GM12878 (cell line): ENCODE data around the gene CD93. TPM values are rescaled to one million over a fixed set of nuclear protein-coding genes. Genes with fewer than 3 reads are reported as not detected.

ENCODE experiments used
- BHLHE40 ChIP-seq, 2 experiments: fragments of 450-650 bp in 1 of 2; IDR thresholded peaks; 2 replicates each; pipeline ENCODE4 v1.6.1; 2011 to 2017; ENCODE audit warnings: low read depth in 2 of 2, borderline replicate concordance in 1 of 2, improper control_type of control experiment in 1 of 2, low read length in 1 of 2, mild to moderate bottlenecking in 1 of 2
- EED ChIP-seq: sonication (generic); IDR thresholded peaks from 2 replicates; pipeline ENCODE4 v1.6.1; 2016; ENCODE audit warnings: antibody characterized with exemption, low read depth
- RELA ChIP-seq: fragments of 450-650 bp; IDR thresholded peaks from 2 replicates; pipeline ENCODE4 v1.8.0; 2014; ENCODE audit warnings: borderline replicate concordance; ENCODE audit not compliant: partially characterized antibody
- SMARCA5 ChIP-seq: fragments of 450-650 bp; IDR thresholded peaks from 2 replicates; pipeline ENCODE4 v1.6.1; 2017; ENCODE audit warnings: mild to moderate bottlenecking
- SREBF2 ChIP-seq: IDR thresholded peaks from 2 replicates; pipeline ENCODE4 v1.6.1; 2012; ENCODE audit warnings: mild to moderate bottlenecking, low read length
- SRF ChIP-seq, 2 experiments: IDR thresholded peaks; 2 replicates each; pipeline ENCODE4 v1.6.1; 2011; ENCODE audit warnings: low read depth in 2 of 2, low read length in 2 of 2, mild to moderate bottlenecking in 1 of 2, moderate library complexity in 1 of 2
- SUPT20H ChIP-seq: IDR thresholded peaks from 2 replicates; pipeline ENCODE4 v1.6.1; 2011; ENCODE audit warnings: low read depth, mild to moderate bottlenecking, low read length, moderate library complexity, borderline replicate concordance; ENCODE audit not compliant: control insufficient read depth
- polyA plus RNA-seq, 11 experiments: library from polyadenylated mRNA; depleted of rRNA in 4 of 11; unstranded in 6 of 11; stranded (reverse) in 5 of 11; fragments of >200 nt; fragmentation: Nextera tagmentation in 4 of 11; fragmentation: Illumina TruSeq in 1 of 11; extraction: Ambion mirVana in 4 of 11; extraction: Trizol in 1 of 11; gene quantifications; 1 replicate in 1 of 11; 2 replicates in 10 of 11; pipeline versions ENCODE4 v1.2.1 to v1.2.3, GENCODE V29; 2011 to 2016; ENCODE audit warnings: inconsistent platforms in 2 of 11, missing spikeins in 2 of 11, low read depth in 1 of 11
- total RNA-seq, 4 experiments: library from RNA; depleted of rRNA in 3 of 4; stranded (reverse); fragments of >200 nt in 3 of 4; fragmentation: Illumina TruSeq in 1 of 4; extraction: Trizol in 1 of 4; gene quantifications; 2 replicates each; pipeline versions ENCODE4 v1.2.1 to v1.2.3, GENCODE V29; 2013 to 2021
- TF ChIP-seq, protein P1 (sequence below): fragments of 450-650 bp; IDR thresholded peaks from 2 replicates; pipeline ENCODE4 v1.6.1; 2016; ENCODE audit warnings: mild to moderate bottlenecking
- TF ChIP-seq, protein P2 (sequence below): fragments of 450-650 bp; IDR thresholded peaks from 2 replicates; pipeline ENCODE4 v1.6.1; 2017; ENCODE audit warnings: antibody characterized with exemption, mild to moderate bottlenecking, moderate library complexity
- TF ChIP-seq, protein P3 (sequence below): fragments of 450-650 bp; IDR thresholded peaks from 2 replicates; pipeline ENCODE4 v1.6.1; 2017; ENCODE audit warnings: mild to moderate bottlenecking, moderate library complexity

CD93 gene
- total and polyA plus RNA-seq, 10 of the 15 experiments (the other 5 are each of a cell fraction or from before 2014, with no cell fraction given), result 0.20 to 2.7 (median 0.92) TPM

DNA sequence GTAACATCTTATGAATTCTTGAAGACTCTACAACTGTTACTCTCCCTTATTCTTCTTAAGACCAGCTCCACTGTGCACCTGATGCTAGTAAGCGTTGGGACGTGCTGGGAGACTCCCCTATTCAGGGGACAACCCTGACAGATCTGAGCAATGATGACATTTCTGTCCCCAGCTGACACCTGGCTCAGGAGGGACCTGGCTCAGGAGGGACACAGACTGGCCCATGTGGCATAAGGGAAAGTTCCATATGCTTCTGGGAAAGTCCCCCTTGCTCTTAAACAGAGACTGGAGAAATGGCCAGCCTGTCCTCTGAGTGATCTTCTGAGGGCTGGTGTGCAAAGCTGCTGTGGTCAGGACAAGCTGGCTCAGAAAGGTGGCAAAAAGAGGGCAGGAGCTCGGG is 10.0 kb upstream of the CD93 start (continued):
- TF ChIP-seq, protein P1, sequence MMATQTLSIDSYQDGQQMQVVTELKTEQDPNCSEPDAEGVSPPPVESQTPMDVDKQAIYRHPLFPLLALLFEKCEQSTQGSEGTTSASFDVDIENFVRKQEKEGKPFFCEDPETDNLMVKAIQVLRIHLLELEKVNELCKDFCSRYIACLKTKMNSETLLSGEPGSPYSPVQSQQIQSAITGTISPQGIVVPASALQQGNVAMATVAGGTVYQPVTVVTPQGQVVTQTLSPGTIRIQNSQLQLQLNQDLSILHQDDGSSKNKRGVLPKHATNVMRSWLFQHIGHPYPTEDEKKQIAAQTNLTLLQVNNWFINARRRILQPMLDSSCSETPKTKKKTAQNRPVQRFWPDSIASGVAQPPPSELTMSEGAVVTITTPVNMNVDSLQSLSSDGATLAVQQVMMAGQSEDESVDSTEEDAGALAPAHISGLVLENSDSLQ, result no peak
- TF ChIP-seq SREBF2 (no peak), SUPT20H (no peak), RELA (peak; percentile 19), SMARCA5 (no peak), SRF (IDR thresholded peaks at IDR 0.05; ENCODE audit: low read depth in 2 of 2, low read length in 2 of 2) (no peak), BHLHE40 (IDR thresholded peaks at IDR 0.05; ENCODE audit: borderline replicate concordance in 1 of 2, low read depth in 2 of 2, low read length in 1 of 2) (0 out of 4 replicates have a peak, but pooled peaks of 1 of the 2 experiments have one; percentile 6), EED (peak; percentile 45; the same call in 1 of the 2 replicates)
- TF ChIP-seq, protein P2, sequence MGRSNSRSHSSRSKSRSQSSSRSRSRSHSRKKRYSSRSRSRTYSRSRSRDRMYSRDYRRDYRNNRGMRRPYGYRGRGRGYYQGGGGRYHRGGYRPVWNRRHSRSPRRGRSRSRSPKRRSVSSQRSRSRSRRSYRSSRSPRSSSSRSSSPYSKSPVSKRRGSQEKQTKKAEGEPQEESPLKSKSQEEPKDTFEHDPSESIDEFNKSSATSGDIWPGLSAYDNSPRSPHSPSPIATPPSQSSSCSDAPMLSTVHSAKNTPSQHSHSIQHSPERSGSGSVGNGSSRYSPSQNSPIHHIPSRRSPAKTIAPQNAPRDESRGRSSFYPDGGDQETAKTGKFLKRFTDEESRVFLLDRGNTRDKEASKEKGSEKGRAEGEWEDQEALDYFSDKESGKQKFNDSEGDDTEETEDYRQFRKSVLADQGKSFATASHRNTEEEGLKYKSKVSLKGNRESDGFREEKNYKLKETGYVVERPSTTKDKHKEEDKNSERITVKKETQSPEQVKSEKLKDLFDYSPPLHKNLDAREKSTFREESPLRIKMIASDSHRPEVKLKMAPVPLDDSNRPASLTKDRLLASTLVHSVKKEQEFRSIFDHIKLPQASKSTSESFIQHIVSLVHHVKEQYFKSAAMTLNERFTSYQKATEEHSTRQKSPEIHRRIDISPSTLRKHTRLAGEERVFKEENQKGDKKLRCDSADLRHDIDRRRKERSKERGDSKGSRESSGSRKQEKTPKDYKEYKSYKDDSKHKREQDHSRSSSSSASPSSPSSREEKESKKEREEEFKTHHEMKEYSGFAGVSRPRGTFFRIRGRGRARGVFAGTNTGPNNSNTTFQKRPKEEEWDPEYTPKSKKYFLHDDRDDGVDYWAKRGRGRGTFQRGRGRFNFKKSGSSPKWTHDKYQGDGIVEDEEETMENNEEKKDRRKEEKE, result no peak
- TF ChIP-seq, protein P3, sequence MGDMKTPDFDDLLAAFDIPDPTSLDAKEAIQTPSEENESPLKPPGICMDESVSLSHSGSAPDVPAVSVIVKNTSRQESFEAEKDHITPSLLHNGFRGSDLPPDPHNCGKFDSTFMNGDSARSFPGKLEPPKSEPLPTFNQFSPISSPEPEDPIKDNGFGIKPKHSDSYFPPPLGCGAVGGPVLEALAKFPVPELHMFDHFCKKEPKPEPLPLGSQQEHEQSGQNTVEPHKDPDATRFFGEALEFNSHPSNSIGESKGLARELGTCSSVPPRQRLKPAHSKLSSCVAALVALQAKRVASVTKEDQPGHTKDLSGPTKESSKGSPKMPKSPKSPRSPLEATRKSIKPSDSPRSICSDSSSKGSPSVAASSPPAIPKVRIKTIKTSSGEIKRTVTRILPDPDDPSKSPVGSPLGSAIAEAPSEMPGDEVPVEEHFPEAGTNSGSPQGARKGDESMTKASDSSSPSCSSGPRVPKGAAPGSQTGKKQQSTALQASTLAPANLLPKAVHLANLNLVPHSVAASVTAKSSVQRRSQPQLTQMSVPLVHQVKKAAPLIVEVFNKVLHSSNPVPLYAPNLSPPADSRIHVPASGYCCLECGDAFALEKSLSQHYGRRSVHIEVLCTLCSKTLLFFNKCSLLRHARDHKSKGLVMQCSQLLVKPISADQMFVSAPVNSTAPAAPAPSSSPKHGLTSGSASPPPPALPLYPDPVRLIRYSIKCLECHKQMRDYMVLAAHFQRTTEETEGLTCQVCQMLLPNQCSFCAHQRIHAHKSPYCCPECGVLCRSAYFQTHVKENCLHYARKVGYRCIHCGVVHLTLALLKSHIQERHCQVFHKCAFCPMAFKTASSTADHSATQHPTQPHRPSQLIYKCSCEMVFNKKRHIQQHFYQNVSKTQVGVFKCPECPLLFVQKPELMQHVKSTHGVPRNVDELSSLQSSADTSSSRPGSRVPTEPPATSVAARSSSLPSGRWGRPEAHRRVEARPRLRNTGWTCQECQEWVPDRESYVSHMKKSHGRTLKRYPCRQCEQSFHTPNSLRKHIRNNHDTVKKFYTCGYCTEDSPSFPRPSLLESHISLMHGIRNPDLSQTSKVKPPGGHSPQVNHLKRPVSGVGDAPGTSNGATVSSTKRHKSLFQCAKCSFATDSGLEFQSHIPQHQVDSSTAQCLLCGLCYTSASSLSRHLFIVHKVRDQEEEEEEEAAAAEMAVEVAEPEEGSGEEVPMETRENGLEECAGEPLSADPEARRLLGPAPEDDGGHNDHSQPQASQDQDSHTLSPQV, result no peak
